Measurements from ENCODE around the gene HRAS.

HRAS gene

DNA sequence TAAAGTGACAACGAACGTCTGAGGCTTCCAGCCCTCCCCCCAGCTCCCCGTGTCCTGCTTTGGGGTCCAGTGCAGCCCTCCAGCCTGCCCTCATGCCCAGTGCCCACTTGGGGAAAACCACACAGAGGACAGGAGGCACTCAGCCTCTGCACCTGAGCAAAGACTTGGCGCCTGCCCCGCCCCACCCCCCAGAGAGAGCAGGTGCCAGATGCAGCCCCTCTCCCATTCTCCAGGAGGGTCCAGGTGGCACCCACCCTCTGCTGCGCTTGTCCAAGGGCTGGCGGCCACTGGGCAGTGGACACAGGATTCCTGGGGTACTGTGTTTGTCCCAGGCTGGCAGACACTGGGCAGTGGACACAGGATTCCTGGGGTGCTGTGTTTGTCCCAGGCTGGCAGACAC is 44.0 kb downstream of the HRAS start:
- DNase-seq, result no peak

GRCh38 chr11:490930-491260 is 44.5 kb downstream of the HRAS start:
- DNase-seq, result no peak

GRCh38 chr11:490186-490929 is 45.0 kb downstream of the HRAS start:
- DNase-seq, result no peak

DNA sequence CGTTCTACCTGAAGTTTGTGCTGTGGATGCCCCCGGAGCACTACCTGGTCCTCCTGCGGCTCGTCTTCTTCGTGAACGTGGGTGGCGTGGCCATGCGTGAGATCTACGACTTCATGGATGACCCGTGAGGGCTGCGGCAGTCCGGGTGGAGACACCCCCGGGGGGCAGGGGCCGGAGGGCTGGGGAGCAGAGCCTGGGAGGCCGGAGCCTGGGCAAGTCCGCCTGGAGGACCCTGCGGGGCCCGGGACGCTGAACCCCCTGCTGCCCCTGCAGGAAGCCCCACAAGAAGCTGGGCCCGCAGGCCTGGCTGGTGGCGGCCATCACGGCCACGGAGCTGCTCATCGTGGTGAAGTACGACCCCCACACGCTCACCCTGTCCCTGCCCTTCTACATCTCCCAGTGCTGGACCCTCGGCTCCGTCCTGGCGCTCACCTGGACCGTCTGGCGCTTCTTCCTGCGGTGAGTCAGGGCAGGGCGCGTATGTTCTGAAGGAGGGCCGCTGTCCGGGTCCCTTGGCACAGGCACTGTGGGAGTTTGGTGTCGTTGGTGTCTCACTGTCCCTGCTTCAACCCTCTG is 45.7 kb downstream of the HRAS start:
- DNase-seq, result no peak

GRCh38 chr11:488992-489391 is 46.4 kb downstream of the HRAS start:
- no peak for DNase-seq

GRCh38 chr11:488579-488978 is 46.8 kb downstream of the HRAS start:
- DNase-seq, result no peak

- no peak for DNase-seq
Observed at GRCh38 chr11:488062-488461, 47.3 kb downstream of the HRAS start.

DNA sequence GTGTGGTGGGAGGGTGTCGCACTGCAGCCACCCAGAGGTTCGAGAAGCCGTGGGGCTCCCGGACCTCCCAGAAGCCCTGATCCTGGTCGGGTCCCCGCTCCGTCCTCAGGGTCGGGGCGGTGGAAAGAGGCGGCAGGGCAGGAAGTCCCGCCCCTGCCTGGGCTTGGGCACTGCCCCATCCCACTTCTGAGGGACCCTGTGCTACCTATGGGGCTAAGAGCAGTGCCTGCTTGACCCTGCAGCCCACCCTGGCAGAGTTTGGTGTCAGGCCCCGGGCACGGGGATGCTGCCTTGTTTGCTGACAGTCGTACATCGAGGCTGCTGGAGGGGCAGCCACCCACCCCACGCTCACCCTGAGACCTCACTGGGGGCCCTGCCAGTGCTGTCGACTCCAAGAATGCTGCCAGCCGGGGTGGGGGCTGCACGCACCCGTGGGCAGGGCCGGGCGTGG is 47.8 kb downstream of the HRAS start:
- no peak for DNase-seq

DNA sequence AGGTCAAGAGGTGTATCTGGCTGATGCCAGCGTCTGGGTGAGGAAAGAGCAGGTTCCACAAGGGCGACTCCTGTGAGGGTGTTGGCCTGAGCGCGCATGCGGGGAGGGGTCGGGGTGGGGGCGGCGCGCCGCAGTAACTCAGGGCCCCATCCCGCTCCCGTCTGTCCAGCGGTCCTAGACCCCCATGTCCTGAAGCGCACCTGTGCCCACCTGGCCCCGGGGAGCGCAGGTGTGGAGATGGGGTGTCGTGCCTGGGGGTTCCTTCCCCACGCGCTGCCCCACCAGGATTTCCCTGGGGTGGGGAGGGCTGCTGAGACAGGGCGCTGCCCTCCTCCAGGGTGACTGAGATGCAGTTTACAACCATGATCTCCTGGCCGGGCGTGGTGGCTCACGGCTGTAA is 49.2 kb downstream of the HRAS start:
- DNase-seq, result no peak

DNA sequence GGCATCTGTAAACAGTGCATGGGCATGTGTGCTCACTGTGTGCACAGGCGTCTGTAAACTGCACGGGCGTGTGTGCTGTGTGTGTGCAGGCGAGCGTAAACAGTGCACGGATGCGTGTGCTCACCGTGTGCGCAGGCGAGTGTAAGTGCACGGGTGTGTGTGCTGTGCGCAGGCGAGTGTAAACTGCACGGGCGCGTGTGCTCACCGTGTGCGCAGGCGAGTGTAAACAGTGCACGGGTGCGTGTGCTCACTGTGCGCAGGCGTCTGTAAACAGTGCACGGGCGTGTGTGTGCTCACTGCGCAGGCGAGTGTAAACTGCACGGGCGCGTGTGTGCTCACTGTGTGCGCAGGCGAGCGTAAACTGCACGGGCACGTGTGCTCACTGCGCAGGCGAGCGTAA is 50.8 kb downstream of the HRAS start:
- DNase-seq, result no peak
